Heart left ventricle (tissue), 16 donors: ENCODE measurements around the gene CDH11. TPM values are rescaled to one million over a fixed set of nuclear protein-coding genes. Genes with fewer than 3 reads are reported as not detected.
A peak's percentile ranks its signal among the peaks of the same experiment; 100 is the strongest.

Source experiments
- ATAC-seq, 4 donors: fragments of 200-7000 bp; cut with Tn5 transposase; one replicate each; pipeline ENCODE4 v1.9.1; 2020 to 2022; ENCODE audit warnings: moderate library complexity in 4 of 4, mild to moderate bottlenecking in 3 of 4, moderate number of reproducible peaks in 1 of 4
- DNase-seq, 5 donors: peaks; one replicate each; pipeline ENCODE4 v3.0.0-alpha.2; 2020
- H3K27ac ChIP-seq, 12 donors: fragments of 200-600 bp; sonication (generic) in 4 of 12; one replicate each; pipeline versions ENCODE4 v1.5.0 to v1.8.0; 2016 to 2022; ENCODE audit warnings: mild to moderate bottlenecking in 2 of 12
- H3K27me3 ChIP-seq, 9 donors: fragments of 200-600 bp; sonication (generic) in 2 of 9; one replicate each; pipeline versions ENCODE4 v1.5.1 to v1.8.0; 2016 to 2022; ENCODE audit warnings: mild to moderate bottlenecking in 3 of 9
- H3K36me3 ChIP-seq, 9 donors: fragments of 200-600 bp; sonication (generic) in 2 of 9; one replicate each; pipeline versions ENCODE4 v1.5.0 to v1.8.0; 2018 to 2022; ENCODE audit warnings: mild to moderate bottlenecking in 2 of 9
- H3K4me1 ChIP-seq, 12 donors: fragments of 200-600 bp; sonication (generic) in 4 of 12; one replicate each; pipeline versions ENCODE4 v1.5.0 to v1.8.0; 2016 to 2022; ENCODE audit warnings: mild to moderate bottlenecking in 3 of 12
- H3K4me3 ChIP-seq, 12 donors: fragments of 200-600 bp; sonication (generic) in 4 of 12; one replicate each; pipeline versions ENCODE4 v1.5.0 to v1.8.0; 2017 to 2022; ENCODE audit warnings: mild to moderate bottlenecking in 9 of 12, moderate library complexity in 4 of 12
- H3K9me3 ChIP-seq, 12 donors: fragments of 200-600 bp; sonication (generic) in 4 of 12; one replicate each; pipeline versions ENCODE4 v1.5.0 to v1.8.0; 2016 to 2022; ENCODE audit warnings: mild to moderate bottlenecking in 1 of 12
- POLR2A ChIP-seq, 2 donors: fragments of 450-650 bp; IDR thresholded peaks; one replicate each; pipeline ENCODE4 v1.6.1; 2017; ENCODE audit warnings: antibody characterized with exemption in 2 of 2, mild to moderate bottlenecking in 2 of 2, moderate library complexity in 2 of 2
- WGBS, 4 donors: extraction: QIAGEN DNeasy Blood & Tissue Kit in 2 of 4; methylation state at CpG; one replicate each; pipeline versions ENCODE4 v1.1.5 to v1.1.7; 2013 to 2018; 5-methylcytosine and 5-hydroxymethylcytosine counted together
- intact Hi-C, 10 donors: fragments of 100-400 bp; cut with DNase I; formaldehyde crosslinking; loops; one replicate each; pipeline versions ENCODE4 v1.11.1 to v1.14.2; 2022
- polyA plus RNA-seq, 2 donors: library from polyadenylated mRNA; stranded (reverse); fragments of 200-250 nt; gene quantifications; one replicate each; pipeline ENCODE4 v1.2.3, GENCODE V29; 2013
- total RNA-seq, 9 donors: library from RNA; depleted of rRNA in 2 of 9; stranded (reverse); fragments of >200 nt in 2 of 9; fragmentation: NEBNext Ultra II Directional in 3 of 9; extraction: Animal tissue kit (Norgen Biotek cat#: 25700) in 3 of 9; gene quantifications; one replicate each; pipeline versions ENCODE4 v1.1.0 to v1.2.4, GENCODE V29; 2016 to 2023
- TF ChIP-seq, protein P1 (sequence below), 12 donors: fragments of 200-600 bp; sonication (generic) in 4 of 12; IDR thresholded peaks; one replicate each; pipeline versions ENCODE4 v1.5.0 to v1.8.0; 2018 to 2022; ENCODE audit warnings: antibody characterized with exemption in 12 of 12, mild to moderate bottlenecking in 5 of 12
- donor health status: ischemic (EF 13 %, LVEDD 7.1; RV severe dilation, severe dysfunction).
- donor health status: healthy with polysubstance abuse.
- donor health status: DM: no; HTN: yes; CAD: no.
- donor health status: DM: no; HTN: no; CAD: no.
- donor health status: ischemic (EF 25% LVEDD 6.9; RV normal size, moderate dysfunction).
- donor health status: ischemic (EF 25% LVEDD 5.7; RV mildly dilated, moderate dysfunction).
- donor health status: healthy.
- donor health status: DM: yes; HTN: yes; CAD: no.
- donor health status: ischemic (EF 35%, LVEDD 5.7; RV mildly dilated, moderate dysfunction).
- donor health status: nonischemic (EF 11% LVEDD 7.7; RV severe dilation, severe dysfunction).
- donor health status: DM: yes; HTN: yes; CAD: no.
- donor health status: PGD.
- donor health status: ischemic (EF 29% LVEDD 5.4; RV normal size, mild dysfunction).
- donor health status: nonischemic (EF 23%, LVEDD 6.1; RV moderate dilation, normal function).

Gene CDH11
- total and polyA plus RNA-seq, 11 donors, result 1.4 to 37.1 (median 7.4) TPM

- DNase-seq (no peak), ATAC-seq (no peak)
- Histone ChIP-seq H3K4me1 (peaks cover 0 to 13% (median 0%) of the 10 kb centered on the region in 12 donors), H3K27me3 (no peaks in the 10 kb centered on the region), H3K27ac (no peak overlapping the region), H3K9me3 (no peaks in the 10 kb centered on the region), H3K36me3 (peaks cover 0 to 19% (median 0%) of the 10 kb centered on the region in 9 donors), H3K4me3 (no peak overlapping the region)
- intact Hi-C loops, result no loop called here
- TF ChIP-seq POLR2A (IDR thresholded peaks at IDR 0.05), result no peak
- TF ChIP-seq, protein P1, sequence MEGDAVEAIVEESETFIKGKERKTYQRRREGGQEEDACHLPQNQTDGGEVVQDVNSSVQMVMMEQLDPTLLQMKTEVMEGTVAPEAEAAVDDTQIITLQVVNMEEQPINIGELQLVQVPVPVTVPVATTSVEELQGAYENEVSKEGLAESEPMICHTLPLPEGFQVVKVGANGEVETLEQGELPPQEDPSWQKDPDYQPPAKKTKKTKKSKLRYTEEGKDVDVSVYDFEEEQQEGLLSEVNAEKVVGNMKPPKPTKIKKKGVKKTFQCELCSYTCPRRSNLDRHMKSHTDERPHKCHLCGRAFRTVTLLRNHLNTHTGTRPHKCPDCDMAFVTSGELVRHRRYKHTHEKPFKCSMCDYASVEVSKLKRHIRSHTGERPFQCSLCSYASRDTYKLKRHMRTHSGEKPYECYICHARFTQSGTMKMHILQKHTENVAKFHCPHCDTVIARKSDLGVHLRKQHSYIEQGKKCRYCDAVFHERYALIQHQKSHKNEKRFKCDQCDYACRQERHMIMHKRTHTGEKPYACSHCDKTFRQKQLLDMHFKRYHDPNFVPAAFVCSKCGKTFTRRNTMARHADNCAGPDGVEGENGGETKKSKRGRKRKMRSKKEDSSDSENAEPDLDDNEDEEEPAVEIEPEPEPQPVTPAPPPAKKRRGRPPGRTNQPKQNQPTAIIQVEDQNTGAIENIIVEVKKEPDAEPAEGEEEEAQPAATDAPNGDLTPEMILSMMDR (IDR thresholded peaks at IDR 0.05), result no peak
- WGBS, 4 donors, result 34 to 60% (median 57%) methylated on average over 1 of the region's 1 CpG
Measured at GRCh38 chr16:64948056-64948455, 173.8 kb downstream of the CDH11 start.

DNA sequence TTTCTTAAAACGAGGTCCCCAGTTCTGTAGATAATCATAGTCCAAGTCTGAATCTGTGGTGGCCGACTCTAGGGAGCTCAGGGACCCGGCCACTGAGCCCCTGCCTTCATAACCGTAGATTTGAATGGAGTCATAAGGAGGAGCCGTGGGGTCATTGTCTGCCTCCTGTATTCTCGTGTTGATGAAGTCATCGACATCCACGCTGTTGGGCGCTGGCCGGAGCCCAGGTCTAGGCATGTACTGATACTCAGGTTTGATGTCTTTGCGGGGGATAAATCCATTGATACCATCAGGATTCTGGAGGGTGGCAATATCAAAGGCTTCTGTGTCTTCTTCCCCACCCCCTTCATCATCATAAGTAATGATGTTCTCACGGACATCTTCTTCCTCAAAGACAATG, 174.2 kb downstream of the CDH11 start:
- ATAC-seq (no peak), DNase-seq (no peak)
- TF ChIP-seq, protein P1 (IDR thresholded peaks at IDR 0.05), result no peak
- no peak for TF ChIP-seq POLR2A (IDR thresholded peaks at IDR 0.05)
- no peak overlapping the region for H3K4me3 ChIP-seq
- no peaks in the 10 kb centered on the region for H3K9me3 ChIP-seq
- no peak overlapping the region for H3K27ac ChIP-seq
- H3K27me3 ChIP-seq, result no peaks in the 10 kb centered on the region
- intact Hi-C loops, result no loop called here
- peaks cover 0 to 19% (median 0%) of the 10 kb centered on the region in 9 donors for H3K36me3 ChIP-seq
- H3K4me1 ChIP-seq, result peaks cover 0 to 12% (median 0%) of the 10 kb centered on the region in 12 donors
- 83 to 92% (median 88%) methylated on average over 12 of the region's 12 CpGs for WGBS, 4 donors

DNA sequence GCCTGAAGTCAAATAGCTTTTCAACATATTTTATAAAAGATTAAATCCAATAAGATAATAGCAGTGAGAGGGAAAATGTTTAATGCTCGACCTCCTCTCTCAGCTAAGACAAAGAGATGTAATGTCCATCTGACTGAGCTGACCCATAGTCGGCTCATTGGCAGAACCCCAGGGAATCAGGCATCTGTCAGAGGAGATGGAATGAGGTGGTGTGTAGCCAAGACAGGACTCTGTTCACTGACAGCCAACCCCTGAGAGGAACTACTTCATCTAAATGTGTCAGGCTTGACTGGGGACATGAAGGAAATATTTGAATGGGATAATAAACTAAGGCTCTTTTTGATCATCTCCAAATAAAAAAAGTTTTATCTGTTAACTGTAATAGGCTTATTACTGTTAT, 188.0 kb downstream of the CDH11 start:
- no peaks in the 10 kb centered on the region for H3K36me3 ChIP-seq
- peak in 4 of 5 donors; percentile 51 to 60 (median 53) for DNase-seq
- H3K9me3 ChIP-seq, result peaks cover 0 to 3% (median 0%) of the 10 kb centered on the region in 12 donors
- intact Hi-C loops, result no loop called here
- ATAC-seq, result peak; percentile 73 to 98 (median 92)
- no peaks in the 10 kb centered on the region for H3K27me3 ChIP-seq
- peaks cover 0 to 11% (median 0%) of the 10 kb centered on the region in 12 donors for H3K4me1 ChIP-seq
- WGBS, 4 donors, result 14 to 24% (median 17%) methylated on average over 2 of the region's 2 CpGs
- no peak overlapping the region for H3K4me3 ChIP-seq
- TF ChIP-seq, protein P1 (IDR thresholded peaks at IDR 0.05), result no peak
- TF ChIP-seq POLR2A (IDR thresholded peaks at IDR 0.05), result no peak
- H3K27ac ChIP-seq, result no peak overlapping the region

DNA sequence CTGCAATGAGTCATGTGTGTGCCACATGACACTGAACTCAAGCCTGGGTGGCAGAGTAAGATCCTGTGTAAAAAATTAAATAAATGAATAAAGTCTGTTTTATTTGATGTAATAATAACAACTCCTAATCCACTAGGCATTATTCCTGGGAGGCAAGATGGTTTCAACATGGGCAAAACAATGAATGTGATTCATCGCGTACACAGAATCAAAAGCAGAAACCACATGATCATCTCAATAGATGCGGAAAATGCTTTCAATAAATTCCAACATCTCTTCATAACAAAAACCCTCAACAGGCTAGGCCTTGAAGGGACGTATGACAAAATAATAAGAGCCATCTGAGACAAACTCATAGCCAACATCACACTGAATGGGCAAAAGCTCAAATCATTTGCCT, 195.4 kb downstream of the CDH11 start:
- H3K27me3 ChIP-seq, result no peaks in the 10 kb centered on the region
- intact Hi-C loops, result no loop called here
- no peak overlapping the region for H3K27ac ChIP-seq
- DNase-seq, result no peak
- H3K36me3 ChIP-seq, result no peaks in the 10 kb centered on the region
- WGBS, 4 donors, result 85 to 96% (median 95%) methylated on average over 4 of the region's 4 CpGs
- no peak for ATAC-seq
- no peak overlapping the region for H3K4me3 ChIP-seq
- TF ChIP-seq, protein P1 (IDR thresholded peaks at IDR 0.05), result no peak
- TF ChIP-seq POLR2A (IDR thresholded peaks at IDR 0.05), result no peak
- peaks cover 0 to 24% (median 10%) of the 10 kb centered on the region in 12 donors for H3K9me3 ChIP-seq
- no peaks in the 10 kb centered on the region for H3K4me1 ChIP-seq
